ENCODE measurements around the gene RBFOX1. TPM values are rescaled to one million over a fixed set of nuclear protein-coding genes. Genes with fewer than 3 reads are reported as not detected.

The RBFOX1 gene
- total RNA-seq, 1 donor from 2014 or later: not detected

GRCh38 chr16:7374614-7375174 lies 42.0 kb downstream of the RBFOX1 start:
- no peaks in the 10 kb centered on the region for H3K27me3 ChIP-seq (ENCODE audit: control insufficient read depth, insufficient read depth, low read length)
- H3K4me3 ChIP-seq (ENCODE audit: low read depth, low read length): no peak overlapping the region
- H3K36me3 ChIP-seq (ENCODE audit: control insufficient read depth, insufficient read depth, low read length): no peaks in the 10 kb centered on the region

GRCh38 chr16:7376227-7376626 lies 43.6 kb downstream of the RBFOX1 start:
- no peak for DNase-seq (ENCODE audit: low read depth)
- H3K36me3 ChIP-seq (ENCODE audit: control insufficient read depth, insufficient read depth, low read length): no peaks in the 10 kb centered on the region
- no peak overlapping the region for H3K4me3 ChIP-seq (ENCODE audit: low read depth, low read length)
- H3K27me3 ChIP-seq (ENCODE audit: control insufficient read depth, insufficient read depth, low read length): no peaks in the 10 kb centered on the region
- no peak for TF ChIP-seq CTCF (IDR thresholded peaks at IDR 0.05; ENCODE audit: insufficient read depth, low read length, poor library complexity, severe bottlenecking)

More at GRCh38 chr16:7374614-7375174, 42.0 kb downstream of the RBFOX1 start:
- no peak for DNase-seq (ENCODE audit: low read depth)
- TF ChIP-seq CTCF (IDR thresholded peaks at IDR 0.05; ENCODE audit: insufficient read depth, low read length, poor library complexity, severe bottlenecking): no peak

- Histone ChIP-seq H3K36me3 (ENCODE audit: control insufficient read depth, insufficient read depth, low read length) (no peaks in the 10 kb centered on the region), H3K27me3 (ENCODE audit: control insufficient read depth, insufficient read depth, low read length) (no peaks in the 10 kb centered on the region), H3K4me3 (ENCODE audit: low read depth, low read length) (no peak overlapping the region)
- DNase-seq (ENCODE audit: low read depth): no peak
- TF ChIP-seq CTCF (IDR thresholded peaks at IDR 0.05; ENCODE audit: insufficient read depth, low read length, poor library complexity, severe bottlenecking): no peak
These were observed 44.6 kb downstream of the RBFOX1 start for GRCh38 chr16:7377231-7377630.

- H3K4me3 ChIP-seq (ENCODE audit: low read depth, low read length): no peak overlapping the region
- TF ChIP-seq CTCF (IDR thresholded peaks at IDR 0.05; ENCODE audit: insufficient read depth, low read length, poor library complexity, severe bottlenecking): no peak
- H3K27me3 ChIP-seq (ENCODE audit: control insufficient read depth, insufficient read depth, low read length): no peaks in the 10 kb centered on the region
- DNase-seq (ENCODE audit: low read depth): no peak
- H3K36me3 ChIP-seq (ENCODE audit: control insufficient read depth, insufficient read depth, low read length): no peaks in the 10 kb centered on the region
These were observed 45.5 kb downstream of the RBFOX1 start for GRCh38 chr16:7378024-7378695.

GRCh38 chr16:7380441-7380840 lies 47.8 kb downstream of the RBFOX1 start:
- no peaks in the 10 kb centered on the region for H3K36me3 ChIP-seq (ENCODE audit: control insufficient read depth, insufficient read depth, low read length)
- H3K4me3 ChIP-seq (ENCODE audit: low read depth, low read length): no peak overlapping the region
- H3K27me3 ChIP-seq (ENCODE audit: control insufficient read depth, insufficient read depth, low read length): no peaks in the 10 kb centered on the region
- DNase-seq (ENCODE audit: low read depth): no peak
- no peak for TF ChIP-seq CTCF (IDR thresholded peaks at IDR 0.05; ENCODE audit: insufficient read depth, low read length, poor library complexity, severe bottlenecking)

GRCh38 chr16:7380911-7381310 lies 48.3 kb downstream of the RBFOX1 start:
- no peak for TF ChIP-seq CTCF (IDR thresholded peaks at IDR 0.05; ENCODE audit: insufficient read depth, low read length, poor library complexity, severe bottlenecking)
- DNase-seq (ENCODE audit: low read depth): no peak
- Histone ChIP-seq H3K27me3 (ENCODE audit: control insufficient read depth, insufficient read depth, low read length) (no peaks in the 10 kb centered on the region), H3K36me3 (ENCODE audit: control insufficient read depth, insufficient read depth, low read length) (no peaks in the 10 kb centered on the region), H3K4me3 (ENCODE audit: low read depth, low read length) (no peak overlapping the region)
